OCI-M2 (cell line): Measurements from ENCODE around the gene SENP8.

Experiments used
- DNase-seq: peaks from one replicate; lab custom pipeline; 2025; ENCODE audit not compliant: unreplicated experiment; lab: John Stamatoyannopoulos, UW

The SENP8 gene

GRCh38 chr15:72112805-72113204 is 5.4 kb upstream of the SENP8 start:
- DNase-seq, result no peak

- no peak for DNase-seq
Observed at GRCh38 chr15:72113347-72114031, 4.7 kb upstream of the SENP8 start.

GRCh38 chr15:72116731-72117485 is 1.3 kb upstream of the SENP8 start:
- no peak for DNase-seq

GRCh38 chr15:72117486-72118016 is 652 bp upstream of the SENP8 start:
- DNase-seq, result no peak

- no peak for DNase-seq
Observed at GRCh38 chr15:72124218-72124617, 6.0 kb downstream of the SENP8 start.

GRCh38 chr15:72127724-72128322 is 9.6 kb downstream of the SENP8 start:
- no peak for DNase-seq

- DNase-seq, result no peak
Observed at GRCh38 chr15:72128359-72128758, 10.2 kb downstream of the SENP8 start.

- no peak for DNase-seq
Observed at GRCh38 chr15:72130272-72130671, 12.1 kb downstream of the SENP8 start.

GRCh38 chr15:72131922-72132321 is 13.7 kb downstream of the SENP8 start:
- DNase-seq, result no peak

- DNase-seq, result no peak
Observed at GRCh38 chr15:72133211-72133610, 15.0 kb downstream of the SENP8 start.

- DNase-seq, result no peak
Observed at GRCh38 chr15:72135719-72136118, 17.5 kb downstream of the SENP8 start.

GRCh38 chr15:72136170-72137051 is 18.2 kb downstream of the SENP8 start:
- no peak for DNase-seq

GRCh38 chr15:72139667-72140066 is 21.5 kb downstream of the SENP8 start:
- no peak for DNase-seq

GRCh38 chr15:72140088-72140487 is 21.9 kb downstream of the SENP8 start:
- DNase-seq, result no peak

- DNase-seq, result no peak
Observed at GRCh38 chr15:72141171-72142084, 23.2 kb downstream of the SENP8 start.

- DNase-seq, result no peak
Observed at GRCh38 chr15:72146221-72146620, 28.0 kb downstream of the SENP8 start.

- no peak for DNase-seq
Observed at GRCh38 chr15:72146934-72147333, 28.7 kb downstream of the SENP8 start.

- no peak for DNase-seq
Observed at GRCh38 chr15:72147418-72147817, 29.2 kb downstream of the SENP8 start.

GRCh38 chr15:72153269-72154000 is 35.2 kb downstream of the SENP8 start:
- no peak for DNase-seq
